ENCODE results near the gene SLC11A1.

The SLC11A1 gene

DNA sequence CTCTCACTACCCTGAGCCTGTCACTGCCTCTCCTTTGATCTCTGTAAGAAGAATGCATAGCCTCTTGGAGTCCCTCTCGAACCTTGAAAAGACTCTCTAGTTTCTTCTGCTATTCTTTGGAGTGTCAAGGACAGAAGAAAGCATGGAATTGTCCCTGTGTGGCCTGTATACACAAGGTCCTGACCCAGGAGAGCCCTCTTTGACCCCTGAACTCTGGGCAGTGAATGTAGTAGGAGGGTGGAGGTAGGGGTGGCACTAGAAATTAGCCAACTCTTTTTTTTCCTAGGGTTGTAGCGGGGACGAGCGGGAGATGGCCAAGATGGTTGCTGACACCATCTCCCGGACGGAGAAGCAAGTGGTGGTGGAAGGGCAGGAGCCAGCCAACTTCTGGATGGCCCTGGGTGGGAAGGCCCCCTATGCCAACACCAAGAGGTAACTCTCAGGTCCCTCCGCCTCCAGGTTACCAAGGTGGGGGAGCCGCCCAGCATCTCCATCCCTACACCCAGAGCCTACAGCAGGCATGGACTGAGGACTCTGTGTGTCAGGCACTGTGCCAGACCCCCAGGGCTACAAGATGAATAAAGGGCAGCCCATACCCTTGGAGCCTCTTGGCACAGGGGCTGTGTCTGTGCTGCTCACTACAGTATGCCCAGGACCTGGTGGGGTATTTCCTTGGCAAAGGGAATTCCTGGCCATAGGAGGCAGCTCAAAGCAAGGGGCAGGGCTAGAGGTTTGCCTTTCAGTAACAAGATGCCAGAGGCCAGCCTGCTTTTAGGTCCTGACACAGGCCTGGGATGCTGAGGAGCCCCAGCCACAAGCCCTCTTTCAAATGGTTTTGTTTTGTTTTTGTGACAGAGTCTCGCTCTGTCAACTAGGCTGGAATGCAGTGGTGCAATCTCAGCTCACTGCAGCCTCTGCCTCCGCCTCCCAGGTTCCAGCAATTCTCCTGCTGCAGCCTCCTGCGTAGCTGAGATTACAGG lies 53.2 kb downstream of the SLC11A1 start:
- DNase-seq (ENCODE audit: low spot score): no peak

DNA sequence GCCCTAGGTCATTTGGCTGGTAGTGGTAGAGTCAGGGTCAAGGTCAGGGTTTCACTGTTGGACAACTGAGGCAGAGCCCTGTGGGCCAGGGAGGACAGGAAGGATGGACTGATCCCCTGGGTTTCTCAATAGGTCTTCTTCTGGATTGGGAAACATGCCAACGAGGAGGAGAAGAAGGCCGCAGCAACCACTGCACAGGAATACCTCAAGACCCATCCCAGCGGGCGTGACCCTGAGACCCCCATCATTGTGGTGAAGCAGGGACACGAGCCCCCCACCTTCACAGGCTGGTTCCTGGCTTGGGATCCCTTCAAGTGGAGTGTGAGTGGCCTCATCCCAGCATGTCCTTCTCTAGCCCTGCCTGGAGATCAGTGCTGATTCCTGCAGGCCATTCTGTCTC lies 54.9 kb downstream of the SLC11A1 start:
- no peak for DNase-seq (ENCODE audit: low spot score)

DNA sequence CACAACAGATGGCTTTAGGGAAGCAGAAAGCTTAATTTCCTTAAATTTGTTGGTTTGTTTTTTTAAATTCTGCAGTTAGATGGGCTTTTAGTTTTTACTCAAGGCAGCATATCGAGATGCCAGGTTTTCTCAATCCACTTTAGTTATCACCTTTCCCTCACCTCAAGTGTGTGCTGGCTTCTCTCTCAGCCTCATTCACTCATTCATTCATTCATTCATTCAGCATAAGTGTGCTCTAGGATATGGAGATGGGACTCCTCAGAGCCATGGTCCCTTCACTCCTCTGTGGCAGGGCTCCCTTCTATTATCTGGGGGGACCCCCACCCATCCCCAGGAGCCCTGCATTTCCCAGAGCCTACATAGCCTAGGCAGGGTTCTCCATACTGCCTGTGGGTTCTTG lies 55.9 kb downstream of the SLC11A1 start:
- no peak for DNase-seq (ENCODE audit: low spot score)

DNA sequence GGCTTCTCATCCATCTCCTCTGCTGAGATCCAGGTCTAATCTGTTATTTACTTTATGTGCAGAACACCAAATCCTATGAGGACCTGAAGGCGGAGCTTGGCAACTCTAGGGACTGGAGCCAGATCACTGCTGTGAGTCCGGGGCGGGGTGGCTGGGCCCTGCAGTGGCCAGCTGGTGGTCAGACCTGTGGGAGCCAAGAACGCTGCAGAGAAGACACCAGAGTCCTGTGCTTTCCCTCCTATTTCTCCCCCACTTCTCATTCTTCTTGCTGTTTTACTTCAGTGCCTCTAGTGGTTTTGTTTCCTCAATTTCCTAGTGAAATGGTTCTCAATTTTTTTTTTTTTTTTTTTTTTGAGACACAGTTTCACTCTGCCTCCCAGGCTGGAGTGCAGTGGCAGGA lies 56.5 kb downstream of the SLC11A1 start:
- DNase-seq (ENCODE audit: low spot score): no peak

DNA sequence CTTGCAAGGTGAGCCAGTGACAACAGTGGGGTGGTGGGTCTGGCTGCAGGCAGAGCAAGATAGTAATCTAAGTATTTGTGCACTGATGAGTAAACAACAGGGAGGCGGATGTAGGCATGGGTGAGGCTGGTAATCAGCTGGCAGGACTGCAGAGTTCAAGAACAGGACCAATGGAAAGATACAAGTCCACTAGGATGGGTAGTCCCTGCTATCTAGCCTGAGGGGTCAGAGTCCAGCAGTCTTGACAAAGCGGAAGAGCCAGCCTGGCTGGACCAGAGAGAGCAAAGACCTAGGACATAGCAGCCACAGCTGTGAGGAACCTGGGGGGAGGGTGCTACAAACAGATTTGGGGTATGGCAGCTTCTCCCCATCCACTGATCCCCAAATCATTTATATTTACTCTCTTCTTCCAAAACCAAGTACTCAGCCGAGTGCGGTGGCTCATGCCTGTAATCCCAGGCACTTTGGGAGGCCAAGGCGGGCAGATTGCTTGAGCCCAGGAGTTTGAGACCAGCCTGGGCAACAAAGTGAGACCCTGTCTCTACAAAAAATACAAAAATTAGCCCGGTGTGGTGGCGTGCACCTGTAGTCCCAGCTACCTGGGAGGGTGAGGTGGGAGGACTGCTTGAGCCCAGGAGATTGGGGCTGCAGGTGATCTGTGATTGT lies 62.8 kb downstream of the SLC11A1 start:
- no peak for DNase-seq (ENCODE audit: low spot score)

DNA sequence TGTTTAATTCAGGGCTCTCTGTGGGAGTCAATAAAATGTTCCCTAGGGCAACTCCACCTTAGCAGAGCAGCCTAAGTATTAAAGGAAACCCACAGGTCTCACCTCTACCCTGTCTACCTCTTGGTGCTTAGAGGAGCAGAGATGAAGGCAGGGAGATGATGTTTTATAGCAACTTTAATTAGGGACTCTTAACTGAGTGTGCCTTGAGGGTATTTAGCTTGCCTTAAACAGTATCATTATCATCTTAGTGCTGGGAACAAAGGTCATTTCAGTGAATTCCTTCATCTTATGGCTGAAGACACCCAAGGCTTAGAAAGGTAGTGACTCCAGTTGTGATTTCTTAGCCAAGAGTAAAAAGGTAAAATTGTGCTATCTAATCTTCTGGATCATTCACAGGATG lies 63.5 kb downstream of the SLC11A1 start:
- DNase-seq (ENCODE audit: low spot score): no peak
